Spleen (tissue), 7 donors: ENCODE data around the gene KLK3.

Experiments used
- CTCF ChIP-seq, 11 experiments: fragments of 200-600 bp in 7 of 11; fragments of 450-650 bp in 4 of 11; sonication (generic) in 4 of 11; IDR thresholded peaks in 8 of 11; conservative IDR thresholded peaks in 3 of 11; 1 replicate in 7 of 11; 2 replicates in 4 of 11; pipeline versions ENCODE4 v1.4.0 to v1.8.0; 2016 to 2021; ENCODE audit warnings: antibody characterized with exemption in 11 of 11, inconsistent platforms in 4 of 11, mild to moderate bottlenecking in 1 of 11
- POLR2A ChIP-seq, 3 donors: fragments of 450-650 bp; IDR thresholded peaks; one replicate each; pipeline ENCODE4 v1.5.1; 2017; ENCODE audit warnings: antibody characterized with exemption in 3 of 3, mild to moderate bottlenecking in 1 of 3
- POLR2AphosphoS5 ChIP-seq, 3 donors: sonication (generic); formaldehyde crosslinking; IDR thresholded peaks; one replicate each; pipeline ENCODE4 v1.5.1; 2017; ENCODE audit warnings: antibody characterized with exemption in 3 of 3
- donor health status: DM: no; HTN: no; CAD: no; lungs with moderate emphysema.
- donor health status: DM: no; HTN: no; CAD: no.
- donor health status: DM: no; HTN: no; CAD: no.

DNA sequence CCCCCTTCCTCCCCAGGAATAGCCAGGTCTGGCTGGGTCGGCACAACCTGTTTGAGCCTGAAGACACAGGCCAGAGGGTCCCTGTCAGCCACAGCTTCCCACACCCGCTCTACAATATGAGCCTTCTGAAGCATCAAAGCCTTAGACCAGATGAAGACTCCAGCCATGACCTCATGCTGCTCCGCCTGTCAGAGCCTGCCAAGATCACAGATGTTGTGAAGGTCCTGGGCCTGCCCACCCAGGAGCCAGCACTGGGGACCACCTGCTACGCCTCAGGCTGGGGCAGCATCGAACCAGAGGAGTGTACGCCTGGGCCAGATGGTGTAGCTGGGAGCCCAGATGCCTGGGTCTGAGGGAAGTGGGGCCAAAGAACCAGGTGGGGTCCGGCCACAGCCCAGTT, 21.7 kb downstream of the KLK3 start:
- no peak for TF ChIP-seq CTCF (IDR thresholded peaks at IDR 0.05 in 8 of 11, conservative IDR thresholded peaks at IDR 0.05 in 3 of 11)
- no peak for TF ChIP-seq POLR2A (IDR thresholded peaks at IDR 0.05)
- TF ChIP-seq POLR2AphosphoS5 (IDR thresholded peaks at IDR 0.05): no peak
